ENCODE data around the gene ATP7B.

DNA sequence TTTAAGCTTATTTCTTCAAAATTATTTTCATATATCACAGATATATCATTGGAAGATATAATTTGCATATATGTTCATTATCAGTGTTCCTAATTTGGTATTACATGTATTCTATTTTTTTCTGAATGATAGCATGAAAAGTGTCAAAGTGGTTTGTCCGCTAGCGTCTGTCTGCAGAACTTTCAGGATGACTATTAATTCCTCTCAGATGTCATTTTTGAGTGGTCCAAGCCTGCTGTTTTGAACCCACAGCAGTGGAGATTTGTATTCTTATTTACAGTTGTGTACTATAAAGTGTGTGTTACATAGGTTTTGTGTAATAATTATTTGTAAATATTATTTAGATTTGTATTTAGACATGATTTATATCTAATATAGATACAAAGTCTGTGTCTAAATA, 21.8 kb upstream of the ATP7B start:
- TF ChIP-seq POLR2AphosphoS5 (IDR thresholded peaks at IDR 0.05) (no peak), CTCF (IDR thresholded peaks at IDR 0.05) (no peak)

Data from transverse colon (tissue), 4 donors.